ENCODE measurements around the gene GTF2A1L.

GTF2A1L gene

GRCh38 chr2:48677450-48677849, 59.8 kb downstream of the GTF2A1L start:
- no peak for TF ChIP-seq CTCF (IDR thresholded peaks at IDR 0.05; ENCODE audit: extremely low read depth, missing control alignments)
- DNase-seq (ENCODE audit: low spot score): no peak

- DNase-seq (ENCODE audit: low spot score): no peak
- TF ChIP-seq CTCF (IDR thresholded peaks at IDR 0.05; ENCODE audit: extremely low read depth, missing control alignments): no peak
These were observed 67.5 kb downstream of the GTF2A1L start for GRCh38 chr2:48685126-48685525.

- no peak for DNase-seq (ENCODE audit: low spot score)
- TF ChIP-seq CTCF (IDR thresholded peaks at IDR 0.05; ENCODE audit: extremely low read depth, missing control alignments): no peak
These were observed 74.5 kb downstream of the GTF2A1L start for GRCh38 chr2:48691935-48692691.

GRCh38 chr2:48693066-48693465, 75.4 kb downstream of the GTF2A1L start:
- DNase-seq (ENCODE audit: low spot score): no peak
- TF ChIP-seq CTCF (IDR thresholded peaks at IDR 0.05; ENCODE audit: extremely low read depth, missing control alignments): no peak

GRCh38 chr2:48693645-48694044, 76.0 kb downstream of the GTF2A1L start:
- no peak for TF ChIP-seq CTCF (IDR thresholded peaks at IDR 0.05; ENCODE audit: extremely low read depth, missing control alignments)
- DNase-seq (ENCODE audit: low spot score): no peak

- DNase-seq (ENCODE audit: low spot score): no peak
- no peak for TF ChIP-seq CTCF (IDR thresholded peaks at IDR 0.05; ENCODE audit: extremely low read depth, missing control alignments)
These were observed 76.5 kb downstream of the GTF2A1L start for GRCh38 chr2:48694149-48694548.

GRCh38 chr2:48695991-48696390, 78.3 kb downstream of the GTF2A1L start:
- no peak for TF ChIP-seq CTCF (IDR thresholded peaks at IDR 0.05; ENCODE audit: extremely low read depth, missing control alignments)
- no peak for DNase-seq (ENCODE audit: low spot score)
